ENCODE results near the gene RAB11FIP4. TPM values are rescaled to one million over a fixed set of nuclear protein-coding genes. Genes with fewer than 3 reads are reported as not detected.

Gene RAB11FIP4
- total and polyA plus RNA-seq, 2 of the 13 experiments (the other 11 are each of a cell fraction or from before 2014, with no cell fraction given): 28.0 to 89.3 TPM

DNA sequence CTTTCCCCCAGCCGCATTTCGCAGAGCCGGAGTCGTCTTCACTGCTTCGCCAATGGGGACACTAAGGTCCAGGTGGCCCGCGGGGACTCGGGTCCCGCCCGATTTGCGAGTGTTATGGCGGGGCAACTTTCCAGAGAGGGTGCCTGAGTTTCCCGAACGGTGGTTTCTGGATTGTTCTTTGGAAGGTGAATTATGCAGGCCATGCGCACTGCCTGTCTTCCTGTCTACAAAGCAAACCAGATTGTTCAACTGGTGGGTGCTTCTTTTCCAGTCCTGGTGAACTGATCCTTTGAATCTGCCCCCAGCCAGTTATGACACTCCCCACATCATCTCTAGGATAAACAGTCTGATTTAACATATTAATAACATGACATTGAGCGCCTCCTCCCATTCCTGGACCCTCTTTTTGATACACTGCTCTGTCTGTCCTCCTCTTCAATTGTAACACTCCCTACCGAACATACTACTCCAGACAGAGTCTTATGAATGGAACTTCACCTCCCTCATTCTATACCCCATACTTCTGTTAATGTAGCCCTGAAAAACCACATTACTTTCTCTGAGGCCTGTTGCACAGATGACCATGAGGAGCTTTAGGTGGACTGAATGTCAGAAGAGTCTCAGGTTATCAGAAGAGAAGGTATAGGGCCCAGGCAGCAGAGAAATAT lies 159.0 kb downstream of the RAB11FIP4 start (continued):
- TF ChIP-seq, protein P1, sequence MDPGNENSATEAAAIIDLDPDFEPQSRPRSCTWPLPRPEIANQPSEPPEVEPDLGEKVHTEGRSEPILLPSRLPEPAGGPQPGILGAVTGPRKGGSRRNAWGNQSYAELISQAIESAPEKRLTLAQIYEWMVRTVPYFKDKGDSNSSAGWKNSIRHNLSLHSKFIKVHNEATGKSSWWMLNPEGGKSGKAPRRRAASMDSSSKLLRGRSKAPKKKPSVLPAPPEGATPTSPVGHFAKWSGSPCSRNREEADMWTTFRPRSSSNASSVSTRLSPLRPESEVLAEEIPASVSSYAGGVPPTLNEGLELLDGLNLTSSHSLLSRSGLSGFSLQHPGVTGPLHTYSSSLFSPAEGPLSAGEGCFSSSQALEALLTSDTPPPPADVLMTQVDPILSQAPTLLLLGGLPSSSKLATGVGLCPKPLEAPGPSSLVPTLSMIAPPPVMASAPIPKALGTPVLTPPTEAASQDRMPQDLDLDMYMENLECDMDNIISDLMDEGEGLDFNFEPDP (CRISPR knock-in tag; conservative IDR thresholded peaks at IDR 0.05): no peak
- TF ChIP-seq RARA (CRISPR knock-in tag; IDR thresholded peaks at IDR 0.05) (no peak), PCBP1 (IDR thresholded peaks at IDR 0.05; ENCODE audit: borderline replicate concordance, low read depth, low read length) (0 out of 2 replicates have a peak, but pooled peaks have one; percentile 48), ZNF569 (CRISPR knock-in tag; IDR thresholded peaks at IDR 0.05; ENCODE audit: borderline replicate concordance) (no peak), TARDBP (CRISPR knock-in tag; IDR thresholded peaks at IDR 0.05) (no peak), KDM3A (CRISPR knock-in tag; IDR thresholded peaks at IDR 0.05; ENCODE audit: low read depth) (no peak), ZSCAN12 (CRISPR knock-in tag; IDR thresholded peaks at IDR 0.05) (no peak), EHMT2 (IDR thresholded peaks at IDR 0.05; ENCODE audit: borderline replicate concordance, low read depth, low read length) (no peak), ZNF709 (CRISPR knock-in tag; IDR thresholded peaks at IDR 0.05) (0 out of 2 replicates have a peak, but pooled peaks have one; percentile 30), ZSCAN29 (CRISPR knock-in tag; conservative IDR thresholded peaks at IDR 0.05) (no peak), TGIF2 (CRISPR knock-in tag; IDR thresholded peaks at IDR 0.05) (no peak; the same call in 1 of the 2 replicates), SRY (CRISPR knock-in tag; IDR thresholded peaks at IDR 0.05) (no peak), ZMYM2 (CRISPR knock-in tag; IDR thresholded peaks at IDR 0.05) (no peak; the same call in 1 of the 2 replicates), ZNF766 (CRISPR knock-in tag; IDR thresholded peaks at IDR 0.05; ENCODE audit: borderline replicate concordance) (no peak), ZNF33A (CRISPR knock-in tag; IDR thresholded peaks at IDR 0.05; ENCODE audit: borderline replicate concordance) (no peak), CREB1 (IDR thresholded peaks at IDR 0.05) (no peak), CREB1 (CRISPR knock-in tag; IDR thresholded peaks at IDR 0.05) (peak; percentile 14; the same call in 1 of the 2 replicates), MXI1 (IDR thresholded peaks at IDR 0.05; ENCODE audit: borderline replicate concordance, low read depth, low read length) (no peak), THYN1 (CRISPR knock-in tag; IDR thresholded peaks at IDR 0.05; ENCODE audit: borderline replicate concordance, low read depth) (no peak), ZNF792 (CRISPR knock-in tag; IDR thresholded peaks at IDR 0.05) (no peak), ZNF841 (CRISPR knock-in tag; IDR thresholded peaks at IDR 0.05; ENCODE audit: borderline replicate concordance) (no peak), PHF20 (CRISPR knock-in tag; IDR thresholded peaks at IDR 0.05) (no peak), ZNF746 (CRISPR knock-in tag; IDR thresholded peaks at IDR 0.05) (no peak), ZNF205 (CRISPR knock-in tag; IDR thresholded peaks at IDR 0.05) (0 out of 2 replicates have a peak, but pooled peaks have one; percentile 11), CHD4 (IDR thresholded peaks at IDR 0.05; ENCODE audit: borderline replicate concordance, low read length) (peak; percentile 73), POLR2G (IDR thresholded peaks at IDR 0.05; ENCODE audit: low read depth, low read length) (no peak)
- TF ChIP-seq, protein P2, sequence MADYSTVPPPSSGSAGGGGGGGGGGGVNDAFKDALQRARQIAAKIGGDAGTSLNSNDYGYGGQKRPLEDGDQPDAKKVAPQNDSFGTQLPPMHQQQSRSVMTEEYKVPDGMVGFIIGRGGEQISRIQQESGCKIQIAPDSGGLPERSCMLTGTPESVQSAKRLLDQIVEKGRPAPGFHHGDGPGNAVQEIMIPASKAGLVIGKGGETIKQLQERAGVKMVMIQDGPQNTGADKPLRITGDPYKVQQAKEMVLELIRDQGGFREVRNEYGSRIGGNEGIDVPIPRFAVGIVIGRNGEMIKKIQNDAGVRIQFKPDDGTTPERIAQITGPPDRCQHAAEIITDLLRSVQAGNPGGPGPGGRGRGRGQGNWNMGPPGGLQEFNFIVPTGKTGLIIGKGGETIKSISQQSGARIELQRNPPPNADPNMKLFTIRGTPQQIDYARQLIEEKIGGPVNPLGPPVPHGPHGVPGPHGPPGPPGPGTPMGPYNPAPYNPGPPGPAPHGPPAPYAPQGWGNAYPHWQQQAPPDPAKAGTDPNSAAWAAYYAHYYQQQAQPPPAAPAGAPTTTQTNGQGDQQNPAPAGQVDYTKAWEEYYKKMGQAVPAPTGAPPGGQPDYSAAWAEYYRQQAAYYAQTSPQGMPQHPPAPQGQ (CRISPR knock-in tag; IDR thresholded peaks at IDR 0.05; ENCODE audit: borderline replicate concordance): no peak
- TF ChIP-seq, protein P3, sequence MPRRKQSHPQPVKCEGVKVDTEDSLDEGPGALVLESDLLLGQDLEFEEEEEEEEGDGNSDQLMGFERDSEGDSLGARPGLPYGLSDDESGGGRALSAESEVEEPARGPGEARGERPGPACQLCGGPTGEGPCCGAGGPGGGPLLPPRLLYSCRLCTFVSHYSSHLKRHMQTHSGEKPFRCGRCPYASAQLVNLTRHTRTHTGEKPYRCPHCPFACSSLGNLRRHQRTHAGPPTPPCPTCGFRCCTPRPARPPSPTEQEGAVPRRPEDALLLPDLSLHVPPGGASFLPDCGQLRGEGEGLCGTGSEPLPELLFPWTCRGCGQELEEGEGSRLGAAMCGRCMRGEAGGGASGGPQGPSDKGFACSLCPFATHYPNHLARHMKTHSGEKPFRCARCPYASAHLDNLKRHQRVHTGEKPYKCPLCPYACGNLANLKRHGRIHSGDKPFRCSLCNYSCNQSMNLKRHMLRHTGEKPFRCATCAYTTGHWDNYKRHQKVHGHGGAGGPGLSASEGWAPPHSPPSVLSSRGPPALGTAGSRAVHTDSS (CRISPR knock-in tag; conservative IDR thresholded peaks at IDR 0.05): no peak

All from HepG2 (cell line).